ENCODE data around the gene PLA2G4C. TPM values are rescaled to one million over a fixed set of nuclear protein-coding genes. Genes with fewer than 3 reads are reported as not detected.

The PLA2G4C gene
- total RNA-seq, 2 donors from 2014 or later, result 23.2 to 40.0 TPM

DNA sequence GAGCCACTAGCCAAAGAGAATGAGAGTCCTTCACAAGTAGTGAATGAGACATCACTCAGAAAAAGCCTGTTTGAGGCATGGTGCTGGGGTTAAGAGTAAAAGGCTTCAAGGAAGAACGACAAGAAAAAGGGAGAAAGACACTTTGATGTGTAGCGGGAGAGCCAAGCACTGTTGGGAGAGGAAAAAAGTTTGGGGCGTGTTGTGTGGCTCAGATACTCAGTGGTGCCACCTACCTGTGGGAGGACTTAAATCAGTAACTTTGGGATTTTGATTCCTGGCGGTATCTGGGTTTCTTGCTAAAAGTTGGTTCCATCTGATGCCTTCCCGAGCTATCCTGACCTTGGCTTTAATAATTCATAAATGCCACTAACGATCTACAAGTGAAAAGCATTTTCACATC, 103.9 kb downstream of the PLA2G4C start:
- TF ChIP-seq, protein P1, sequence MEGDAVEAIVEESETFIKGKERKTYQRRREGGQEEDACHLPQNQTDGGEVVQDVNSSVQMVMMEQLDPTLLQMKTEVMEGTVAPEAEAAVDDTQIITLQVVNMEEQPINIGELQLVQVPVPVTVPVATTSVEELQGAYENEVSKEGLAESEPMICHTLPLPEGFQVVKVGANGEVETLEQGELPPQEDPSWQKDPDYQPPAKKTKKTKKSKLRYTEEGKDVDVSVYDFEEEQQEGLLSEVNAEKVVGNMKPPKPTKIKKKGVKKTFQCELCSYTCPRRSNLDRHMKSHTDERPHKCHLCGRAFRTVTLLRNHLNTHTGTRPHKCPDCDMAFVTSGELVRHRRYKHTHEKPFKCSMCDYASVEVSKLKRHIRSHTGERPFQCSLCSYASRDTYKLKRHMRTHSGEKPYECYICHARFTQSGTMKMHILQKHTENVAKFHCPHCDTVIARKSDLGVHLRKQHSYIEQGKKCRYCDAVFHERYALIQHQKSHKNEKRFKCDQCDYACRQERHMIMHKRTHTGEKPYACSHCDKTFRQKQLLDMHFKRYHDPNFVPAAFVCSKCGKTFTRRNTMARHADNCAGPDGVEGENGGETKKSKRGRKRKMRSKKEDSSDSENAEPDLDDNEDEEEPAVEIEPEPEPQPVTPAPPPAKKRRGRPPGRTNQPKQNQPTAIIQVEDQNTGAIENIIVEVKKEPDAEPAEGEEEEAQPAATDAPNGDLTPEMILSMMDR (IDR thresholded peaks at IDR 0.05), result no peak
- no peak overlapping the region for H3K4me3 ChIP-seq
- H3K9me3 ChIP-seq, result peaks cover 0 to 5% of the 10 kb centered on the region in 2 donors
- no peaks in the 10 kb centered on the region for H3K27me3 ChIP-seq
- no peak for DNase-seq (ENCODE audit: low spot score)
- no peaks in the 10 kb centered on the region for H3K4me1 ChIP-seq
- no peak overlapping the region for H3K27ac ChIP-seq
- H3K36me3 ChIP-seq, result no peaks in the 10 kb centered on the region

DNA sequence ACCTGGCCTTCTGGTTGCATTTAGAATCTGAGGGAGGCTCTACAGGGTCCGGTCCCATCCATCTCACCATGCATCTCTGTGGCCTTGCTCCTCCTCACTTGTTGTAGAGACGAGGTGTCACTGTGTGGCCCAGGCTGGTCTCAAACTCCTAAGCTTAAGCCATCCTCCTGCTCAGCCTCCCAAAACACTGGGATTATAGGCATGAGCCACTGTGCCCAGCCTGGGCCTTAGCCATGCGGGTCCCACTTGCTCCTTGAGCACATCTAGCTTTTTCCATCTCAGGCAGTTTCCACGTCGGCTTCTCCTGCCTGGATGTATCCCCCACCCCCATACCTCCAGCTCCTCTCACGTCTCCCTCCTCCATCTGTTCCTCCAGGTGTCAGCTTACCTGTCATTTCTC, 106.4 kb downstream of the PLA2G4C start:
- no peaks in the 10 kb centered on the region for H3K36me3 ChIP-seq
- no peak overlapping the region for H3K4me3 ChIP-seq
- peaks cover 0 to 6% of the 10 kb centered on the region in 2 donors for H3K9me3 ChIP-seq
- no peak for DNase-seq (ENCODE audit: low spot score)
- H3K27ac ChIP-seq, result no peak overlapping the region
- TF ChIP-seq, protein P1 (IDR thresholded peaks at IDR 0.05), result no peak
- H3K27me3 ChIP-seq, result no peaks in the 10 kb centered on the region
- H3K4me1 ChIP-seq, result no peaks in the 10 kb centered on the region

DNA sequence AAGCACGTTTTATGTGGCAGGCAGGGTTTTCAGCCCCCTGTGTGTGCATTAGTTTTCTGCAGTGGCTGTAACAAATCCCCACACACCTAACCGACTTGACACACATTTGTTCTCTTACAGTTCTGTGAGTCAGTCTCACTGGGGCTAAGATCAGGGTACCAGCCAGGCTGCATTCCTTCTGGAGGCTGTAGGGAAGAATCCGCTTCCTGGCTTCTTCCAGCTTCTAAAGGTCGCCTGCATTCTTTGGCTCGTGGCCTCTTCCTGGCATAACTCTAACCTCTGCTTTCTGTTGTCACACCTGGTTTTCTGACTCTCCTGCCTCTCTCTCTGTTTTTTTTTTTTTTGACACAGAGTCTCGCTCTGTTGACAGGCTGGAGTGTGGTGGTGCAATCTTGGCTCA, 109.8 kb downstream of the PLA2G4C start:
- no peak overlapping the region for H3K27ac ChIP-seq
- no peak for DNase-seq (ENCODE audit: low spot score)
- H3K9me3 ChIP-seq, result peaks cover 0 to 6% of the 10 kb centered on the region in 2 donors
- no peak overlapping the region for H3K4me3 ChIP-seq
- no peaks in the 10 kb centered on the region for H3K4me1 ChIP-seq
- TF ChIP-seq, protein P1 (IDR thresholded peaks at IDR 0.05), result no peak
- H3K27me3 ChIP-seq, result no peaks in the 10 kb centered on the region
- H3K36me3 ChIP-seq, result no peaks in the 10 kb centered on the region

DNA sequence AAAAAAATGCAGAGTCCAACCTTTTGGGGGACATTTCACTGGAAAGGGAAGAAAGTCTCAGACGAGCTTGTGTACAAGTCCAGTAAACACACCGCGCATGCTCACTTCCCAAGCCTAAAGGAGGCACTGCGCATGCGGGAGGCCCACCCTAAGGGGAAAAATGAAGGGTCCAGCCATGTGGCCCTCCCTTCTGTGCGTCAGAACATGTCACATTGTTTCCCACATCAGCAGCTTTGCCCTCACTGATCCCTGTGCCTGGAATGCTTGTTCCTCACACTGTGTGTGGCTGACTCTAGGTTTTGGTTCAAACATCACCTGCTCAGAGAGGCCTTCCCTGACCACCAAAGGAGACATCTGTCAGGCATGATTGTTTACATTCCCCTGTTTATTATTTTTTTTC, 111.8 kb downstream of the PLA2G4C start:
- H3K36me3 ChIP-seq, result no peaks in the 10 kb centered on the region
- TF ChIP-seq, protein P1 (IDR thresholded peaks at IDR 0.05), result no peak
- no peak overlapping the region for H3K27ac ChIP-seq
- H3K4me3 ChIP-seq, result no peak overlapping the region
- H3K4me1 ChIP-seq, result no peaks in the 10 kb centered on the region
- H3K27me3 ChIP-seq, result no peaks in the 10 kb centered on the region
- peaks cover 0 to 6% of the 10 kb centered on the region in 2 donors for H3K9me3 ChIP-seq
- DNase-seq (ENCODE audit: low spot score), result no peak

Other genes with a start within 250 kb of the PLA2G4C start
- gene SULT2A1, start 224.5 kb downstream of the PLA2G4C start, total RNA-seq, result not detected
- not detected for gene BSPH1, start 118.6 kb downstream of the PLA2G4C start, total RNA-seq
- not detected for gene ELSPBP1, start 116.2 kb downstream of the PLA2G4C start, total RNA-seq
- not detected for gene CABP5, start 66.7 kb downstream of the PLA2G4C start, total RNA-seq
- 1 to 10 TPM; 3.1 to 4.2 TPM for gene LIG1, start 59.5 kb upstream of the PLA2G4C start, total RNA-seq
- 1 to 10 TPM; 1.5 to 2.8 TPM for gene ZSWIM9, start 59.9 kb upstream of the PLA2G4C start, total RNA-seq
- 10 to 100 TPM; 19.7 to 21.2 TPM for gene CARD8, start 145.1 kb upstream of the PLA2G4C start, total RNA-seq
- gene ZNF114, start 159.3 kb upstream of the PLA2G4C start, total RNA-seq, result under 1 TPM; 0.24 to 0.33 TPM
- 10 to 100 TPM; 16.9 to 95.9 TPM for gene EMP3, start 214.7 kb upstream of the PLA2G4C start, total RNA-seq

All from right atrium auricular region (tissue), 2 donors.